ENCODE results near the gene IL17RB.

IL17RB gene

GRCh38 chr3:53820756-53821580 lies 25.4 kb upstream of the IL17RB start:
- no peaks in the 10 kb centered on the region for H3K79me2 ChIP-seq (ENCODE audit: control insufficient read depth, low read length)
- H3K9me3 ChIP-seq (ENCODE audit: control insufficient read depth, insufficient read depth, low read length): no peaks in the 10 kb centered on the region
- H3K27ac ChIP-seq (ENCODE audit: low read depth, low read length): no peak overlapping the region
- no peak overlapping the region for H3K4me3 ChIP-seq (ENCODE audit: low read length)
- no peaks in the 10 kb centered on the region for H3K4me1 ChIP-seq (ENCODE audit: control insufficient read depth, low read length)
- H4K20me1 ChIP-seq (ENCODE audit: control insufficient read depth, insufficient read depth, low read depth, low read length): no peaks in the 10 kb centered on the region
- no peaks in the 10 kb centered on the region for H3F3A ChIP-seq (ENCODE audit: control insufficient read depth, insufficient read depth)
- no peak overlapping the region for H3K4me2 ChIP-seq (ENCODE audit: low read length)
- TF ChIP-seq EZH2phosphoT487 (IDR thresholded peaks at IDR 0.05; ENCODE audit: borderline replicate concordance, low read length): no peak
- no peak for TF ChIP-seq CTCF (IDR thresholded peaks at IDR 0.05; ENCODE audit: low read depth, low read length, poor library complexity, severe bottlenecking)
- no peaks in the 10 kb centered on the region for H3K9me2 ChIP-seq (replicated peaks; ENCODE audit: control insufficient read depth, low read length)
- no peaks in the 10 kb centered on the region for H3K36me3 ChIP-seq (ENCODE audit: control insufficient read depth, low read length)
- H3K27me3 ChIP-seq (ENCODE audit: control insufficient read depth, low read length): 0 out of 2 replicates have a peak, but pooled peaks cover 3% of the 10 kb centered on the region

- Histone ChIP-seq H3K4me3 (ENCODE audit: low read length) (no peak overlapping the region), H3K4me1 (ENCODE audit: control insufficient read depth, low read length) (no peaks in the 10 kb centered on the region), H3K27ac (ENCODE audit: low read depth, low read length) (no peak overlapping the region), H3K36me3 (ENCODE audit: control insufficient read depth, low read length) (no peaks in the 10 kb centered on the region), H3K9me2 (replicated peaks; ENCODE audit: control insufficient read depth, low read length) (no peaks in the 10 kb centered on the region), H3K4me2 (ENCODE audit: low read length) (no peak overlapping the region), H3F3A (ENCODE audit: control insufficient read depth, insufficient read depth) (no peaks in the 10 kb centered on the region), H3K27me3 (ENCODE audit: control insufficient read depth, low read length) (no peaks in the 10 kb centered on the region; the same call in 1 of the 2 replicates), H3K9me3 (ENCODE audit: control insufficient read depth, insufficient read depth, low read length) (no peaks in the 10 kb centered on the region), H4K20me1 (ENCODE audit: control insufficient read depth, insufficient read depth, low read depth, low read length) (no peaks in the 10 kb centered on the region), H3K79me2 (ENCODE audit: control insufficient read depth, low read length) (no peaks in the 10 kb centered on the region)
- no peak for TF ChIP-seq CTCF (IDR thresholded peaks at IDR 0.05; ENCODE audit: low read depth, low read length, poor library complexity, severe bottlenecking)
- TF ChIP-seq EZH2phosphoT487 (IDR thresholded peaks at IDR 0.05; ENCODE audit: borderline replicate concordance, low read length): no peak
Measured at GRCh38 chr3:53821631-53822121, 24.7 kb upstream of the IL17RB start.

- TF ChIP-seq CTCF (IDR thresholded peaks at IDR 0.05; ENCODE audit: low read depth, low read length, poor library complexity, severe bottlenecking) (no peak), EZH2phosphoT487 (IDR thresholded peaks at IDR 0.05; ENCODE audit: borderline replicate concordance, low read length) (no peak)
- Histone ChIP-seq H3K27ac (ENCODE audit: low read depth, low read length) (no peak overlapping the region), H3K79me2 (ENCODE audit: control insufficient read depth, low read length) (no peaks in the 10 kb centered on the region), H3K4me1 (ENCODE audit: control insufficient read depth, low read length) (no peaks in the 10 kb centered on the region), H3K4me3 (ENCODE audit: low read length) (no peak overlapping the region), H3F3A (ENCODE audit: control insufficient read depth, insufficient read depth) (no peaks in the 10 kb centered on the region), H3K4me2 (ENCODE audit: low read length) (no peak overlapping the region), H3K9me3 (ENCODE audit: control insufficient read depth, insufficient read depth, low read length) (no peaks in the 10 kb centered on the region), H3K36me3 (ENCODE audit: control insufficient read depth, low read length) (no peaks in the 10 kb centered on the region), H3K9me2 (replicated peaks; ENCODE audit: control insufficient read depth, low read length) (no peaks in the 10 kb centered on the region), H4K20me1 (ENCODE audit: control insufficient read depth, insufficient read depth, low read depth, low read length) (no peaks in the 10 kb centered on the region), H3K27me3 (ENCODE audit: control insufficient read depth, low read length) (no peaks in the 10 kb centered on the region; the same call in 1 of the 2 replicates)
Measured at GRCh38 chr3:53822331-53822741, 24.0 kb upstream of the IL17RB start.

Data from DOHH2 (cell line).